H9 (cell line): Measurements from ENCODE around the gene PRR5L. TPM values are rescaled to one million over a fixed set of nuclear protein-coding genes. Genes with fewer than 3 reads are reported as not detected.

Source experiments
- DNase-seq: peaks from one replicate; pipeline ENCODE4 v3.0.0-alpha.2; 2017
- H2AFZ ChIP-seq: one replicate; pipeline ENCODE4 v1.6.1; 2013; ENCODE audit warnings: mild to moderate bottlenecking, low read length, control low read depth, moderate library complexity
- H2AK5ac ChIP-seq: 2 replicates; pipeline ENCODE4 v1.6.1; 2013; ENCODE audit warnings: low read length, control low read depth, mixed read lengths; ENCODE audit not compliant: insufficient read length
- H2BK120ac ChIP-seq: one replicate; pipeline ENCODE4 v1.6.1; 2013; ENCODE audit warnings: low read depth, mild to moderate bottlenecking, low read length, control low read depth, inconsistent platforms; ENCODE audit not compliant: poor library complexity, severe bottlenecking
- H2BK12ac ChIP-seq: 2 replicates; pipeline ENCODE4 v1.6.1; 2013; ENCODE audit warnings: low read length, control low read depth, mixed read lengths, low read depth; ENCODE audit not compliant: insufficient read length
- H2BK15ac ChIP-seq: 2 replicates; pipeline ENCODE4 v1.6.1; 2013; ENCODE audit warnings: low read depth, low read length, control low read depth
- H2BK20ac ChIP-seq: one replicate; pipeline ENCODE4 v1.6.1; 2013; ENCODE audit warnings: low read depth, mild to moderate bottlenecking, low read length, control low read depth, inconsistent platforms; ENCODE audit not compliant: poor library complexity, severe bottlenecking
- H2BK5ac ChIP-seq: 2 replicates; pipeline ENCODE4 v1.6.1; 2013; ENCODE audit warnings: low read length, control low read depth, mixed read lengths; ENCODE audit not compliant: insufficient read length
- H3K14ac ChIP-seq: 2 replicates; pipeline ENCODE4 v1.6.1; 2013; ENCODE audit warnings: low read length, control low read depth; ENCODE audit not compliant: insufficient read depth
- H3K18ac ChIP-seq: 2 replicates; pipeline ENCODE4 v1.6.1; 2013; ENCODE audit warnings: low read depth, mild to moderate bottlenecking, mixed read lengths, low read length, control low read depth; ENCODE audit not compliant: insufficient read length
- H3K23ac ChIP-seq: 2 replicates; pipeline ENCODE4 v1.6.1; 2013; ENCODE audit warnings: low read length, control low read depth, mixed read lengths, low read depth; ENCODE audit not compliant: insufficient read length
- H3K23me2 ChIP-seq: 2 replicates; pipeline ENCODE4 v1.6.1; 2013; ENCODE audit warnings: low read depth, mild to moderate bottlenecking, mixed read lengths, low read length, control low read depth; ENCODE audit not compliant: insufficient read length, poor library complexity, severe bottlenecking
- H3K27ac ChIP-seq: 2 replicates; pipeline ENCODE4 v1.5.1; 2013; ENCODE audit warnings: low read length, control low read depth, mixed read lengths, low read depth; ENCODE audit not compliant: insufficient read length
- H3K27me3 ChIP-seq: 2 replicates; pipeline ENCODE4 v1.6.1; 2013; ENCODE audit warnings: low read length, control low read depth, inconsistent platforms; ENCODE audit not compliant: insufficient read depth
- H3K4ac ChIP-seq: 2 replicates; pipeline ENCODE4 v1.6.1; 2013; ENCODE audit warnings: low read depth, mild to moderate bottlenecking, control low read depth, inconsistent platforms, low read length, moderate library complexity
- H3K4me1 ChIP-seq: 2 replicates; pipeline ENCODE4 v1.6.1; 2013; ENCODE audit warnings: low read length, control low read depth, inconsistent platforms; ENCODE audit not compliant: insufficient read depth
- H3K4me2 ChIP-seq: 2 replicates; pipeline ENCODE4 v1.6.1; 2013; ENCODE audit warnings: low read length, control low read depth, mixed read lengths; ENCODE audit not compliant: insufficient read length, insufficient read depth
- H3K56ac ChIP-seq: 2 replicates; pipeline ENCODE4 v1.6.1; 2013; ENCODE audit warnings: low read depth, mild to moderate bottlenecking, mixed read lengths, low read length, control low read depth; ENCODE audit not compliant: insufficient read length
- H3K79me1 ChIP-seq: 2 replicates; pipeline ENCODE4 v1.6.1; 2013; ENCODE audit warnings: low read depth, mild to moderate bottlenecking, moderate library complexity, low read length, control low read depth, inconsistent platforms; ENCODE audit not compliant: insufficient read depth, poor library complexity, severe bottlenecking
- H3K79me2 ChIP-seq: 2 replicates; pipeline ENCODE4 v1.6.1; 2013; ENCODE audit warnings: low read length, control low read depth, inconsistent platforms; ENCODE audit not compliant: insufficient read depth
- H3K9ac ChIP-seq: 2 replicates; pipeline ENCODE4 v1.6.1; 2013; ENCODE audit warnings: low read length, control low read depth, mixed read lengths; ENCODE audit not compliant: insufficient read length; ENCODE audit errors: extremely low read depth
- H3K9me3 ChIP-seq: one replicate; pipeline ENCODE4 v1.6.1; 2013; ENCODE audit warnings: low read depth, low read length, inconsistent platforms; ENCODE audit not compliant: control insufficient read depth
- H3T11ph ChIP-seq: one replicate; pipeline ENCODE4 v1.6.1; 2013; ENCODE audit warnings: mild to moderate bottlenecking, low read length, control low read depth, inconsistent platforms
- H4K20me1 ChIP-seq: one replicate; pipeline ENCODE4 v1.6.1; 2013; ENCODE audit not compliant: control insufficient read depth, insufficient read length, insufficient read depth
- H4K5ac ChIP-seq: 2 replicates; pipeline ENCODE4 v1.6.1; 2013; ENCODE audit warnings: low read depth, mild to moderate bottlenecking, mixed read lengths, low read length, control low read depth; ENCODE audit not compliant: insufficient read length
- H4K8ac ChIP-seq: replicated peaks from 2 replicates; pipeline ENCODE4 v1.6.1; 2013; ENCODE audit warnings: low read length, control low read depth, mixed read lengths, low read depth; ENCODE audit not compliant: insufficient read length
- H4K91ac ChIP-seq: 2 replicates; pipeline ENCODE4 v1.6.1; 2013; ENCODE audit warnings: low read depth, mild to moderate bottlenecking, moderate library complexity, mixed read lengths, low read length, control low read depth; ENCODE audit not compliant: insufficient read length
- H3K27ac Mint-ChIP-seq, 3 experiments: 2 replicates in 2 of 3; 3 replicates in 1 of 3; pipeline ENCODE4 v1.8.0; 2020 to 2021; ENCODE audit warnings: mixed read lengths in 3 of 3, mild to moderate bottlenecking in 1 of 3, moderate library complexity in 1 of 3
- H3K27me3 Mint-ChIP-seq: 2 replicates; pipeline ENCODE4 v1.8.0; 2021; ENCODE audit warnings: low read depth, mild to moderate bottlenecking, moderate library complexity, mixed read lengths
- H3K36me3 Mint-ChIP-seq, 3 experiments: 2 replicates in 2 of 3; 3 replicates in 1 of 3; pipeline ENCODE4 v1.8.0; 2020 to 2021; ENCODE audit warnings: low read depth in 3 of 3, mixed read lengths in 3 of 3; ENCODE audit not compliant: insufficient read depth in 1 of 3
- H3K4me1 Mint-ChIP-seq, 2 experiments: 2 replicates each; pipeline ENCODE4 v1.8.0; 2020; ENCODE audit warnings: mixed read lengths in 2 of 2
- H3K4me3 Mint-ChIP-seq, 2 experiments: 2 replicates in 1 of 2; 3 replicates in 1 of 2; pipeline ENCODE4 v1.8.0; 2020 to 2021; ENCODE audit warnings: mild to moderate bottlenecking in 2 of 2, mixed read lengths in 2 of 2, moderate library complexity in 1 of 2
- H3K9me3 Mint-ChIP-seq, 2 experiments: 2 replicates in 1 of 2; 3 replicates in 1 of 2; pipeline ENCODE4 v1.8.0; 2020; ENCODE audit warnings: mild to moderate bottlenecking in 2 of 2, mixed read lengths in 2 of 2, moderate library complexity in 1 of 2
- WGBS: extraction: QIAGEN DNeasy Blood & Tissue Kit; methylation state at CpG from one replicate; pipeline ENCODE4 v1.1.7; 2013; ENCODE audit warnings: missing lambda C conversion rate, low lambda C conversion rate, mixed read lengths; ENCODE audit not compliant: insufficient read length; ENCODE audit errors: extremely low coverage; 5-methylcytosine and 5-hydroxymethylcytosine counted together
- total RNA-seq: library from RNA; stranded (reverse); gene quantifications from 2 replicates; pipeline ENCODE4 v1.2.1, GENCODE V29; 2021
- TF ChIP-seq, protein P1 (sequence below): fragments of 200-600 bp; sonication (generic); conservative IDR thresholded peaks from 3 replicates; pipeline ENCODE4 v1.8.0; 2021; ENCODE audit warnings: antibody characterized with exemption, mild to moderate bottlenecking

The PRR5L gene
- total RNA-seq, 1 experiment from 2014 or later = 5.6 TPM

DNA sequence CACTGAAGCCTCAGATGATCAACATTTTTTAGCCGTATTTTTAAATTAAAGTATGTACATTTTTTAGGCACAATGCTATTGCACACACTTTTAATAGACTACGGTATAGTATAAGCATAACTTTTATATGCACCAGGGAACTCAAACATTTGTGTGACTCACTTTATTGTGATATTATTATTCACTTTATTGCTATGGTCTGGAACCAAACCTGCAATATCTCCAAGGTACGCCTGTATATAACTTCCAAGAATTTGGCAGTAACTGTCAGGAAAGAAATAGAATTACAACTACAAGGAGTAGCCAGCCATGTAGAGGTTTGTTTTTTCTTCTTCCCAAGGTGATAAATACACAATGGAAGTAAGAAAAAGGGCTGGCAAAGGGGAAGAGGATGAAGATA lies 62.3 kb downstream of the PRR5L start:
- no peak overlapping the region for H3K14ac ChIP-seq
- Mint-ChIP-seq H3K4me3 (no peak overlapping the region), H3K27me3 (peaks cover 15% of the 10 kb centered on the region)

More for the DNA sequence above, 62.3 kb downstream of the PRR5L start:
- Histone ChIP-seq H3K56ac (no peak overlapping the region), H3K79me2 (no peaks in the 10 kb centered on the region), H2BK5ac (no peak overlapping the region), H2AFZ (no peak overlapping the region), H3K4me2 (no peak overlapping the region), H2AK5ac (no peak overlapping the region), H3T11ph (no peak overlapping the region), H3K4ac (no peak overlapping the region), H2BK120ac (no peak overlapping the region), H3K23ac (no peak overlapping the region), H4K91ac (no peak overlapping the region), H2BK20ac (no peak overlapping the region), H3K9me3 (no peaks in the 10 kb centered on the region), H3K4me1 (no peaks in the 10 kb centered on the region; the same call in 1 of the 2 replicates), H3K23me2 (no peaks in the 10 kb centered on the region), H4K5ac (no peak overlapping the region), H2BK15ac (no peak overlapping the region), H4K8ac (no peak overlapping the region), H3K18ac (no peak overlapping the region), H3K79me1 (no peaks in the 10 kb centered on the region), H3K27ac (no peak overlapping the region), H4K20me1 (no peaks in the 10 kb centered on the region), H2BK12ac (no peak overlapping the region), H3K9ac (no peak overlapping the region), H3K27me3 (no peaks in the 10 kb centered on the region)
- Mint-ChIP-seq H3K4me1 (peaks cover 19% of the 10 kb centered on the region in 2 experiments), H3K9me3 (no peaks in the 10 kb centered on the region), H3K27ac (no peak overlapping the region), H3K36me3 (no peaks in the 10 kb centered on the region)
- TF ChIP-seq, protein P1, sequence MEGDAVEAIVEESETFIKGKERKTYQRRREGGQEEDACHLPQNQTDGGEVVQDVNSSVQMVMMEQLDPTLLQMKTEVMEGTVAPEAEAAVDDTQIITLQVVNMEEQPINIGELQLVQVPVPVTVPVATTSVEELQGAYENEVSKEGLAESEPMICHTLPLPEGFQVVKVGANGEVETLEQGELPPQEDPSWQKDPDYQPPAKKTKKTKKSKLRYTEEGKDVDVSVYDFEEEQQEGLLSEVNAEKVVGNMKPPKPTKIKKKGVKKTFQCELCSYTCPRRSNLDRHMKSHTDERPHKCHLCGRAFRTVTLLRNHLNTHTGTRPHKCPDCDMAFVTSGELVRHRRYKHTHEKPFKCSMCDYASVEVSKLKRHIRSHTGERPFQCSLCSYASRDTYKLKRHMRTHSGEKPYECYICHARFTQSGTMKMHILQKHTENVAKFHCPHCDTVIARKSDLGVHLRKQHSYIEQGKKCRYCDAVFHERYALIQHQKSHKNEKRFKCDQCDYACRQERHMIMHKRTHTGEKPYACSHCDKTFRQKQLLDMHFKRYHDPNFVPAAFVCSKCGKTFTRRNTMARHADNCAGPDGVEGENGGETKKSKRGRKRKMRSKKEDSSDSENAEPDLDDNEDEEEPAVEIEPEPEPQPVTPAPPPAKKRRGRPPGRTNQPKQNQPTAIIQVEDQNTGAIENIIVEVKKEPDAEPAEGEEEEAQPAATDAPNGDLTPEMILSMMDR = no peak
- DNase-seq = no peak
- WGBS = no CpG with 5 or more reads among the region's 3 CpGs
